Uterus (tissue), 2 donors: ENCODE data around the gene GPAM.

ENCODE experiments used
- CTCF ChIP-seq, 4 experiments: fragments of 200-600 bp in 2 of 4; fragments of 450-650 bp in 2 of 4; sonication (generic) in 2 of 4; IDR thresholded peaks; one replicate each; pipeline ENCODE4 v1.5.1; 2016 to 2019; ENCODE audit warnings: antibody characterized with exemption in 4 of 4, mild to moderate bottlenecking in 2 of 4, moderate library complexity in 1 of 4
- POLR2A ChIP-seq, 2 donors: fragments of 450-650 bp; IDR thresholded peaks; one replicate each; pipeline ENCODE4 v1.6.1; 2016; ENCODE audit warnings: antibody characterized with exemption in 2 of 2, mild to moderate bottlenecking in 1 of 2, moderate library complexity in 1 of 2

- no peak for TF ChIP-seq CTCF (IDR thresholded peaks at IDR 0.05)
- TF ChIP-seq POLR2A (IDR thresholded peaks at IDR 0.05) = no peak
Measured at GRCh38 chr10:112218036-112218390, 34.4 kb upstream of the GPAM start.
